HCT116 (cell line): ENCODE data around the gene CEP112. TPM values are rescaled to one million over a fixed set of nuclear protein-coding genes. Genes with fewer than 3 reads are reported as not detected.

ENCODE experiments used
- ATAC-seq: fragments of 200-7000 bp; cut with Tn5 transposase; 2 replicates; pipeline ENCODE4 v1.9.1; 2020; ENCODE audit warnings: mild to moderate bottlenecking, moderate library complexity
- BruUV-seq: library from RNA; stranded (reverse); fragments of 400-500 nt; replicated peaks from 2 replicates; lab custom pipeline; 2021; lab: Mats Ljungman, UMichigan
- CTCF ChIA-PET: fragments of 300-600 bp; sonication (Branson Sonifier 250); formaldehyde crosslinking; loops from one replicate; lab custom pipeline; 2021; ENCODE audit warnings: antibody characterized with exemption; lab: Charles Lee
- POLR2A ChIA-PET: fragments of 300-600, 350-600 bp; sonication (Branson Sonifier 250); formaldehyde crosslinking; loops from one replicate; lab custom pipeline; 2021; ENCODE audit warnings: antibody characterized with exemption; lab: Charles Lee
- RAD21 ChIA-PET, 2 experiments: fragments of 300-600 bp; sonication (Branson Sonifier 250); formaldehyde crosslinking; loops; one replicate each; lab custom pipeline; 2023; ENCODE audit warnings: low total read pairs in 2 of 2; ENCODE audit not compliant: uncharacterized antibody in 2 of 2, unreplicated experiment in 2 of 2, low non-redundant PET in 1 of 2; lab: Charles Lee
- DNase-seq: peaks from one replicate; pipeline ENCODE4 v3.0.0-alpha.2; 2010; ENCODE audit warnings: low read depth, low spot score
- H2AFZ ChIP-seq: fragments of 200-600 bp; shearing (Covaris generic), sonication (generic); 2 replicates; pipeline ENCODE4 v1.6.1; 2017; ENCODE audit warnings: low read depth, mixed run types, mixed read lengths, antibody characterized with exemption, low read length; ENCODE audit not compliant: poor library complexity, severe bottlenecking
- H3K27ac ChIP-seq: 2 replicates; pipeline ENCODE4 v1.5.1; 2012; ENCODE audit warnings: low read depth, low read length
- H3K27me3 ChIP-seq: fragments of 200-600 bp; sonication (generic); 2 replicates; pipeline ENCODE4 v1.6.1; 2016; ENCODE audit warnings: mixed run types, low read length, mixed read lengths; ENCODE audit not compliant: insufficient read depth
- H3K36me3 ChIP-seq, 2 experiments: fragments of 200-500 bp in 1 of 2; fragments of 200-600 bp in 1 of 2; sonication (Bioruptor generic) in 1 of 2; sonication (generic) in 1 of 2; 2 replicates each; pipeline versions ENCODE4 v1.5.1 to v1.6.1; 2014 to 2016; ENCODE audit warnings: low read length in 2 of 2, inconsistent platforms in 1 of 2, mixed read lengths in 1 of 2, mixed run types in 1 of 2; ENCODE audit not compliant: insufficient read depth in 2 of 2, control insufficient read depth in 1 of 2
- H3K4me1 ChIP-seq, 2 experiments: fragments of 200-600 bp in 1 of 2; sonication (generic) in 1 of 2; 2 replicates each; pipeline versions ENCODE4 v1.5.1 to v1.6.1; 2012 to 2017; ENCODE audit warnings: low read length in 2 of 2, inconsistent platforms in 1 of 2, mild to moderate bottlenecking in 1 of 2, mixed read lengths in 1 of 2, mixed run types in 1 of 2, moderate library complexity in 1 of 2; ENCODE audit not compliant: insufficient read depth in 2 of 2, control insufficient read depth in 1 of 2
- H3K4me2 ChIP-seq: fragments of 200-600 bp; sonication (generic); 2 replicates; pipeline ENCODE4 v1.6.1; 2017; ENCODE audit warnings: mixed run types, low read length, mixed read lengths
- H3K4me3 ChIP-seq, 2 experiments: fragments of 200-600 bp in 1 of 2; sonication (generic) in 1 of 2; replicated peaks in 1 of 2; 2 replicates each; pipeline ENCODE4 v1.5.1; 2011 to 2016; ENCODE audit warnings: low read length in 2 of 2, control low read depth in 1 of 2, low read depth in 1 of 2, mild to moderate bottlenecking in 1 of 2, mixed read lengths in 1 of 2, mixed run types in 1 of 2
- H3K79me2 ChIP-seq: fragments of 200-600 bp; sonication (generic); 2 replicates; pipeline ENCODE4 v1.6.1; 2017; ENCODE audit warnings: mild to moderate bottlenecking, mixed run types, low read length, moderate library complexity, mixed read lengths; ENCODE audit not compliant: insufficient read depth
- H3K9ac ChIP-seq: fragments of 200-600 bp; sonication (generic); 2 replicates; pipeline ENCODE4 v1.6.1; 2016; ENCODE audit warnings: low read length, mixed read lengths
- H3K9me2 ChIP-seq: fragments of 200-600 bp; sonication (generic), shearing (Covaris generic); 2 replicates; pipeline ENCODE4 v1.6.1; 2017; ENCODE audit warnings: mixed run types, mild to moderate bottlenecking, moderate library complexity; ENCODE audit not compliant: insufficient read depth
- H3K9me3 ChIP-seq, 2 experiments: fragments of 200-500 bp in 1 of 2; fragments of 200-600 bp in 1 of 2; sonication (Bioruptor generic) in 1 of 2; sonication (generic) in 1 of 2; 2 replicates each; pipeline ENCODE4 v1.6.1; 2014 to 2017; ENCODE audit warnings: low read length in 2 of 2, mixed read lengths in 2 of 2, inconsistent platforms in 1 of 2, low read depth in 1 of 2, mild to moderate bottlenecking in 1 of 2, mixed run types in 1 of 2, moderate library complexity in 1 of 2; ENCODE audit not compliant: control insufficient read depth in 1 of 2, insufficient read depth in 1 of 2
- H4K20me1 ChIP-seq: fragments of 200-600 bp; sonication (generic), shearing (Covaris generic); 2 replicates; pipeline ENCODE4 v1.6.1; 2017; ENCODE audit warnings: mixed run types, mild to moderate bottlenecking, moderate library complexity; ENCODE audit not compliant: insufficient read depth
- CBX3 ChIP-seq: IDR thresholded peaks from 2 replicates; pipeline ENCODE4 v1.6.1; 2012; ENCODE audit warnings: low read depth
- EGR1 ChIP-seq: IDR thresholded peaks from 2 replicates; pipeline ENCODE4 v1.6.1; 2012; ENCODE audit warnings: low read depth
- ELF1 ChIP-seq: IDR thresholded peaks from 2 replicates; pipeline ENCODE4 v1.6.1; 2012; ENCODE audit warnings: low read depth, borderline replicate concordance
- EZH2 ChIP-seq: fragments of 200-600 bp; sonication (generic); IDR thresholded peaks from 2 replicates; pipeline ENCODE4 v1.6.1; 2017; ENCODE audit warnings: antibody characterized with exemption, mixed run types
- EZH2phosphoT487 ChIP-seq: fragments of 200-600 bp; IDR thresholded peaks from 2 replicates; pipeline ENCODE4 v1.6.1; 2018; ENCODE audit warnings: antibody characterized with exemption, borderline replicate concordance
- POLR2AphosphoS5 ChIP-seq: IDR thresholded peaks from 2 replicates; pipeline ENCODE4 v1.6.1; 2011; ENCODE audit warnings: mild to moderate bottlenecking, low read depth, low read length, moderate library complexity
- RAD21 ChIP-seq: IDR thresholded peaks from 2 replicates; pipeline ENCODE4 v1.6.1; 2012; ENCODE audit warnings: low read depth, mild to moderate bottlenecking
- REST ChIP-seq: IDR thresholded peaks from 2 replicates; pipeline ENCODE4 v1.6.1; 2012; ENCODE audit warnings: low read depth
- SIN3A ChIP-seq: IDR thresholded peaks from 2 replicates; pipeline ENCODE4 v1.6.1; 2012; ENCODE audit warnings: low read depth
- SP1 ChIP-seq: IDR thresholded peaks from 2 replicates; pipeline ENCODE4 v1.6.1; 2012; ENCODE audit warnings: low read depth
- TCF7L2 ChIP-seq: IDR thresholded peaks from 2 replicates; pipeline ENCODE4 v1.7.0; 2011; ENCODE audit warnings: borderline replicate concordance, inconsistent platforms; ENCODE audit not compliant: insufficient read depth, insufficient read length; ENCODE audit errors: extremely low read depth
- ZFX ChIP-seq: fragments of 450-650 bp; IDR thresholded peaks from 2 replicates; pipeline ENCODE4 v1.6.1; 2017
- ZNF274 ChIP-seq: fragments of 200-500 bp; sonication (Bioruptor generic); IDR thresholded peaks from 2 replicates; pipeline ENCODE4 v1.6.1; 2014; ENCODE audit warnings: mild to moderate bottlenecking, low read depth, low read length, inconsistent platforms
- intact Hi-C: fragments of 100-400 bp; cut with micrococcal nuclease; formaldehyde crosslinking; loops from 2 replicates; pipeline ENCODE4 v1.10.0; 2022
- total RNA-seq: library from RNA; stranded (reverse); gene quantifications from one replicate; pipeline ENCODE4 v1.2.1, GENCODE V29; 2021; ENCODE audit not compliant: unreplicated experiment
- TF ChIP-seq, protein P1 (sequence below): IDR thresholded peaks from 2 replicates; pipeline ENCODE4 v1.6.1; 2012
- TF ChIP-seq, protein P2 (sequence below): IDR thresholded peaks from 2 replicates; pipeline ENCODE4 v1.6.1; 2011; ENCODE audit warnings: mild to moderate bottlenecking, low read length, moderate library complexity; ENCODE audit not compliant: insufficient replicate concordance; ENCODE audit errors: extremely low read depth

CEP112 gene
- total RNA-seq, 1 experiment from 2014 or later: 10.9 TPM

GRCh38 chr17:66192378-66192687 lies 400 bp upstream of the CEP112 start:
- ATAC-seq: no peak
- H2AFZ ChIP-seq: peak overlapping the region; percentile 100

More at GRCh38 chr17:66192378-66192687, 400 bp upstream of the CEP112 start:
- no peaks in the 10 kb centered on the region for H3K36me3 ChIP-seq
- H3K4me3 ChIP-seq: peak overlapping the region; percentile 65 to 91
- no TSS peak for BruUV-seq
- H3K27me3 ChIP-seq: no peaks in the 10 kb centered on the region
- peak overlapping the region; percentile 78; the same call in 1 of the 2 replicates for H3K9ac ChIP-seq
- no peaks in the 10 kb centered on the region for H3K9me3 ChIP-seq
- no peak overlapping the region for H3K27ac ChIP-seq
- DNase-seq: no peak
- H3K79me2 ChIP-seq: no peaks in the 10 kb centered on the region
- CTCF ChIA-PET: no interaction called here
- H3K9me2 ChIP-seq: no peaks in the 10 kb centered on the region
- peaks cover 9 to 18% of the 10 kb centered on the region in 2 experiments; a peak in 3 of 4 replicates for H3K4me1 ChIP-seq
- POLR2A ChIA-PET: interaction anchor here (1.3 kb wide), 1 partner anchor 10 kb away, joined by 3 read pairs; no protein-coding TSS in a partner anchor
- TF ChIP-seq REST: no peak
- TF ChIP-seq, protein P1, sequence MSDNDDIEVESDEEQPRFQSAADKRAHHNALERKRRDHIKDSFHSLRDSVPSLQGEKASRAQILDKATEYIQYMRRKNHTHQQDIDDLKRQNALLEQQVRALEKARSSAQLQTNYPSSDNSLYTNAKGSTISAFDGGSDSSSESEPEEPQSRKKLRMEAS: no peak
- no peak for TF ChIP-seq RAD21
- no peak for TF ChIP-seq EGR1
- no peak for TF ChIP-seq TCF7L2
- TF ChIP-seq SP1: peak; percentile 32; the same call in 1 of the 2 replicates
- no peak for TF ChIP-seq CBX3
- TF ChIP-seq, protein P2, sequence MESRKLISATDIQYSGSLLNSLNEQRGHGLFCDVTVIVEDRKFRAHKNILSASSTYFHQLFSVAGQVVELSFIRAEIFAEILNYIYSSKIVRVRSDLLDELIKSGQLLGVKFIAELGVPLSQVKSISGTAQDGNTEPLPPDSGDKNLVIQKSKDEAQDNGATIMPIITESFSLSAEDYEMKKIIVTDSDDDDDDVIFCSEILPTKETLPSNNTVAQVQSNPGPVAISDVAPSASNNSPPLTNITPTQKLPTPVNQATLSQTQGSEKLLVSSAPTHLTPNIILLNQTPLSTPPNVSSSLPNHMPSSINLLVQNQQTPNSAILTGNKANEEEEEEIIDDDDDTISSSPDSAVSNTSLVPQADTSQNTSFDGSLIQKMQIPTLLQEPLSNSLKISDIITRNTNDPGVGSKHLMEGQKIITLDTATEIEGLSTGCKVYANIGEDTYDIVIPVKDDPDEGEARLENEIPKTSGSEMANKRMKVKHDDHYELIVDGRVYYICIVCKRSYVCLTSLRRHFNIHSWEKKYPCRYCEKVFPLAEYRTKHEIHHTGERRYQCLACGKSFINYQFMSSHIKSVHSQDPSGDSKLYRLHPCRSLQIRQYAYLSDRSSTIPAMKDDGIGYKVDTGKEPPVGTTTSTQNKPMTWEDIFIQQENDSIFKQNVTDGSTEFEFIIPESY: no peak
- no peak for TF ChIP-seq POLR2AphosphoS5
- no peak for TF ChIP-seq ZFX
- peak; percentile 8; the same call in 1 of the 2 replicates for TF ChIP-seq SIN3A
- no peak for TF ChIP-seq EZH2phosphoT487
- no peak for TF ChIP-seq EZH2
- TF ChIP-seq ELF1: no peak
- TF ChIP-seq ZNF274: no peak
- RAD21 ChIA-PET: interaction anchor here in 1 of 2 experiments (0.6 kb wide), 1 partner anchor 80 kb away, joined by 4 read pairs; no protein-coding TSS in a partner anchor
- intact Hi-C loops: no loop called here
- H3K4me2 ChIP-seq: peak overlapping the region; percentile 90
- no peaks in the 10 kb centered on the region for H4K20me1 ChIP-seq
